Caco-2 (cell line): ENCODE data around the gene NPBWR2. TPM values are rescaled to one million over a fixed set of nuclear protein-coding genes. Genes with fewer than 3 reads are reported as not detected.

Experiments
- BruUV-seq: library from RNA; stranded (reverse); fragments of 400-500 nt; replicated peaks from 2 replicates; lab custom pipeline; 2021; lab: Mats Ljungman, UMichigan
- CTCF ChIA-PET: fragments of 300-600 bp; sonication (Branson Sonifier 250); formaldehyde crosslinking; loops from one replicate; lab custom pipeline; 2022; ENCODE audit warnings: antibody characterized with exemption; lab: Charles Lee
- POLR2A ChIA-PET: fragments of 300-600 bp; sonication (Branson Sonifier 250); formaldehyde crosslinking; loops from one replicate; lab custom pipeline; 2022; ENCODE audit warnings: antibody characterized with exemption; lab: Charles Lee
- DNase-seq, 2 experiments: peaks; one replicate each; pipeline versions ENCODE4 v3.0.0 to v3.0.0-alpha.2; 2020 to 2022
- H3K27me3 ChIP-seq: replicated peaks from 2 replicates; pipeline ENCODE4 v1.6.0; 2011; ENCODE audit warnings: low read length; ENCODE audit not compliant: control insufficient read depth, insufficient read depth
- H3K36me3 ChIP-seq: 2 replicates; pipeline ENCODE4 v1.5.1; 2011; ENCODE audit warnings: low read length; ENCODE audit not compliant: control insufficient read depth, insufficient read depth
- H3K4me1 ChIP-seq: fragments of 250-450 bp; sonication (Bioruptor Pico); 2 replicates; pipeline ENCODE4 v1.5.1; 2020; ENCODE audit warnings: mild to moderate bottlenecking
- H3K4me3 ChIP-seq: 2 replicates; pipeline ENCODE4 v1.5.1; 2011; ENCODE audit warnings: low read depth, mild to moderate bottlenecking, control low read depth, low read length
- H3K9me3 ChIP-seq: fragments of 250-450 bp; sonication (Bioruptor Pico); 2 replicates; pipeline ENCODE4 v1.5.1; 2020; ENCODE audit warnings: mild to moderate bottlenecking, moderate library complexity
- H3K27ac Mint-ChIP-seq: one replicate; pipeline ENCODE4 v1.8.0; 2022; ENCODE audit warnings: mixed read lengths; ENCODE audit not compliant: unreplicated experiment
- H3K27me3 Mint-ChIP-seq: one replicate; pipeline ENCODE4 v1.8.0; 2022; ENCODE audit warnings: mixed read lengths; ENCODE audit not compliant: insufficient read depth, unreplicated experiment
- H3K36me3 Mint-ChIP-seq: one replicate; pipeline ENCODE4 v1.8.0; 2022; ENCODE audit warnings: mild to moderate bottlenecking, mixed read lengths; ENCODE audit not compliant: insufficient read depth, unreplicated experiment
- H3K4me1 Mint-ChIP-seq: one replicate; pipeline ENCODE4 v1.8.0; 2022; ENCODE audit warnings: low read depth, mixed read lengths; ENCODE audit not compliant: unreplicated experiment
- H3K4me3 Mint-ChIP-seq: one replicate; pipeline ENCODE4 v1.8.0; 2022; ENCODE audit warnings: mild to moderate bottlenecking, moderate library complexity, mixed read lengths; ENCODE audit not compliant: unreplicated experiment
- H3K9me3 Mint-ChIP-seq: one replicate; pipeline ENCODE4 v1.8.0; 2022; ENCODE audit warnings: mixed read lengths; ENCODE audit not compliant: unreplicated experiment
- intact Hi-C: fragments of 100-400 bp; cut with micrococcal nuclease; formaldehyde crosslinking; loops from one replicate; pipeline ENCODE4 v1.10.0; 2022; ENCODE audit not compliant: unreplicated experiment
- total RNA-seq: library from RNA; stranded (reverse); gene quantifications from 2 replicates; pipeline ENCODE4 v1.2.3, GENCODE V29; 2022
- TF ChIP-seq, protein P1 (sequence below), 2 experiments: fragments of 200-600 bp in 1 of 2; IDR thresholded peaks; 1 replicate in 1 of 2; 2 replicates in 1 of 2; pipeline versions ENCODE4 v1.5.1 to v1.8.0; 2011 to 2022; ENCODE audit warnings: antibody characterized with exemption in 1 of 2, control low read depth in 1 of 2, inconsistent platforms in 1 of 2, low read depth in 1 of 2, low read length in 1 of 2, mild to moderate bottlenecking in 1 of 2, moderate library complexity in 1 of 2; ENCODE audit not compliant: insufficient read depth in 1 of 2, severe bottlenecking in 1 of 2, unreplicated experiment in 1 of 2

NPBWR2 gene
- total RNA-seq, 1 experiment from 2014 or later, result not detected

DNA sequence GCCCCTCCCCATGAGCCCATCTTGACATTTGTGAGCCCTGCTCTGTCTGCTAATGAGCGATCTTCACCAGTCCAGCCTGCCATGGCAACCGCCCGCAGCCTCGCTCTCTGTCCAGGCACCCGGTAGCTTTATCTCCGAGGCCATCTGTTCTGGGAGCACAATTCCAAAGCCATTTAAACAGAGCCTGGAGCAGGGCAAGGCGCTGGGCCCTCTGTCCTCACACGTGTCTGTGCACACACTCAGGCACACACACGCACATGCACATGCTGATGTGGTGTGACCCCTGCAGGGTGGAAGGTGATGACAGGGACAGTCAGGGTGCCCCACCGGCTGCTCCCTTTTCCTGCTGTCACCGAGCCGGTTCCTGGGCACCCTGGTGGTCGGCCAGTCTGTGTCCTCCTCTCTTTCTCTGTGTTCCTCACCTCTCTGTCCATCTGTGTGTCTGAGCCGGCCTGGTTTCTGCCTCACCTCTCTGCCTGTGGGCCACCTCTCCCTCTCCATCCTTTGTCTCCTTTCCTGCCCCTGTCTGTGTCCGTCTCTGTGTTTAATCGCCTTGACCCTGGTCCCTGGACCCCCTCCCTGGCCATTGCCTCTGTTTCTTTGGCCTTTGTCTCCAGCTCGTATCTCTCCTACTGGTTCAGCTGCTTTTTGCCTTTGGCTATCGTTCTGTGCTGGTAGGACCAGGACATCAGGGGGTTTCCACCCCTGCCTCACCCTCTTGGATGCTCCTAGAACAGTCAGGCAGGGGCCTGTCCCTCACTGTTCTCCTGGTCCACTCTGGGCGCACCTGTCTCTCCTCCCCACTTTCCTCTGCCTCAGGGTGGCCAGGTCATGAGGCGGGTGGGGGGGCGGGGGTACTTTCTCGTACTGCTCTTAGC is 48.1 kb upstream of the NPBWR2 start:
- POLR2A ChIA-PET, result interaction anchor here (1.4 kb wide), 1 partner anchor 100 kb away, joined by 4 read pairs; the partner anchor contains the start of gene PCMTD2
- no peaks in the 10 kb centered on the region; the same call in none of the 2 replicates for H3K27me3 ChIP-seq
- no peak overlapping the region for H3K27ac Mint-ChIP-seq

GRCh38 chr20:64154590-64155257 is 47.4 kb upstream of the NPBWR2 start:
- intact Hi-C loops, result no loop called here
- no peak overlapping the region for H3K4me3 ChIP-seq
- Mint-ChIP-seq H3K4me3 (no peak overlapping the region), H3K4me1 (no peaks in the 10 kb centered on the region), H3K27ac (no peak overlapping the region), H3K27me3 (peaks cover 19% of the 10 kb centered on the region), H3K36me3 (no peaks in the 10 kb centered on the region), H3K9me3 (no peaks in the 10 kb centered on the region)
- ChIA-PET CTCF (interaction anchor here (0.6 to 0.7 kb wide), 2 partner anchors 17 to 74 kb away, joined by 4 read pairs; no protein-coding TSS in a partner anchor), POLR2A (interaction anchor here (1.4 kb wide), 1 partner anchor 101 kb away, joined by 4 read pairs; the partner anchor contains the start of gene PCMTD2)
- H3K4me1 ChIP-seq, result no peaks in the 10 kb centered on the region
- H3K27me3 ChIP-seq, result no peaks in the 10 kb centered on the region; the same call in none of the 2 replicates
- TF ChIP-seq, protein P1, sequence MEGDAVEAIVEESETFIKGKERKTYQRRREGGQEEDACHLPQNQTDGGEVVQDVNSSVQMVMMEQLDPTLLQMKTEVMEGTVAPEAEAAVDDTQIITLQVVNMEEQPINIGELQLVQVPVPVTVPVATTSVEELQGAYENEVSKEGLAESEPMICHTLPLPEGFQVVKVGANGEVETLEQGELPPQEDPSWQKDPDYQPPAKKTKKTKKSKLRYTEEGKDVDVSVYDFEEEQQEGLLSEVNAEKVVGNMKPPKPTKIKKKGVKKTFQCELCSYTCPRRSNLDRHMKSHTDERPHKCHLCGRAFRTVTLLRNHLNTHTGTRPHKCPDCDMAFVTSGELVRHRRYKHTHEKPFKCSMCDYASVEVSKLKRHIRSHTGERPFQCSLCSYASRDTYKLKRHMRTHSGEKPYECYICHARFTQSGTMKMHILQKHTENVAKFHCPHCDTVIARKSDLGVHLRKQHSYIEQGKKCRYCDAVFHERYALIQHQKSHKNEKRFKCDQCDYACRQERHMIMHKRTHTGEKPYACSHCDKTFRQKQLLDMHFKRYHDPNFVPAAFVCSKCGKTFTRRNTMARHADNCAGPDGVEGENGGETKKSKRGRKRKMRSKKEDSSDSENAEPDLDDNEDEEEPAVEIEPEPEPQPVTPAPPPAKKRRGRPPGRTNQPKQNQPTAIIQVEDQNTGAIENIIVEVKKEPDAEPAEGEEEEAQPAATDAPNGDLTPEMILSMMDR (IDR thresholded peaks at IDR 0.05; ENCODE audit: insufficient read depth in 1 of 2, low read depth in 1 of 2, low read length in 1 of 2, severe bottlenecking in 1 of 2, unreplicated experiment in 1 of 2), result no peak
- H3K36me3 ChIP-seq, result no peaks in the 10 kb centered on the region
- no peak for DNase-seq
- H3K9me3 ChIP-seq, result no peaks in the 10 kb centered on the region
- BruUV-seq, result no TSS peak

More for the DNA sequence above, 48.1 kb upstream of the NPBWR2 start:
- H3K9me3 Mint-ChIP-seq, result no peaks in the 10 kb centered on the region
- Histone ChIP-seq H3K4me3 (no peak overlapping the region), H3K9me3 (no peaks in the 10 kb centered on the region), H3K4me1 (no peaks in the 10 kb centered on the region), H3K36me3 (no peaks in the 10 kb centered on the region)
- DNase-seq, result no peak
- H3K27me3 Mint-ChIP-seq, result peaks cover 21% of the 10 kb centered on the region
- no peaks in the 10 kb centered on the region for H3K36me3 Mint-ChIP-seq
- no peak overlapping the region for H3K4me3 Mint-ChIP-seq
- H3K4me1 Mint-ChIP-seq, result no peaks in the 10 kb centered on the region
- intact Hi-C loops, result no loop called here
- BruUV-seq, result no TSS peak
- CTCF ChIA-PET, result interaction anchor here (0.6 kb wide), 1 partner anchor 106 kb away, joined by 3 read pairs; no protein-coding TSS in a partner anchor
- TF ChIP-seq, protein P1 (IDR thresholded peaks at IDR 0.05; ENCODE audit: insufficient read depth in 1 of 2, low read depth in 1 of 2, low read length in 1 of 2, severe bottlenecking in 1 of 2, unreplicated experiment in 1 of 2), result no peak
